ENCODE measurements around the gene CELSR1.

CELSR1 gene

DNA sequence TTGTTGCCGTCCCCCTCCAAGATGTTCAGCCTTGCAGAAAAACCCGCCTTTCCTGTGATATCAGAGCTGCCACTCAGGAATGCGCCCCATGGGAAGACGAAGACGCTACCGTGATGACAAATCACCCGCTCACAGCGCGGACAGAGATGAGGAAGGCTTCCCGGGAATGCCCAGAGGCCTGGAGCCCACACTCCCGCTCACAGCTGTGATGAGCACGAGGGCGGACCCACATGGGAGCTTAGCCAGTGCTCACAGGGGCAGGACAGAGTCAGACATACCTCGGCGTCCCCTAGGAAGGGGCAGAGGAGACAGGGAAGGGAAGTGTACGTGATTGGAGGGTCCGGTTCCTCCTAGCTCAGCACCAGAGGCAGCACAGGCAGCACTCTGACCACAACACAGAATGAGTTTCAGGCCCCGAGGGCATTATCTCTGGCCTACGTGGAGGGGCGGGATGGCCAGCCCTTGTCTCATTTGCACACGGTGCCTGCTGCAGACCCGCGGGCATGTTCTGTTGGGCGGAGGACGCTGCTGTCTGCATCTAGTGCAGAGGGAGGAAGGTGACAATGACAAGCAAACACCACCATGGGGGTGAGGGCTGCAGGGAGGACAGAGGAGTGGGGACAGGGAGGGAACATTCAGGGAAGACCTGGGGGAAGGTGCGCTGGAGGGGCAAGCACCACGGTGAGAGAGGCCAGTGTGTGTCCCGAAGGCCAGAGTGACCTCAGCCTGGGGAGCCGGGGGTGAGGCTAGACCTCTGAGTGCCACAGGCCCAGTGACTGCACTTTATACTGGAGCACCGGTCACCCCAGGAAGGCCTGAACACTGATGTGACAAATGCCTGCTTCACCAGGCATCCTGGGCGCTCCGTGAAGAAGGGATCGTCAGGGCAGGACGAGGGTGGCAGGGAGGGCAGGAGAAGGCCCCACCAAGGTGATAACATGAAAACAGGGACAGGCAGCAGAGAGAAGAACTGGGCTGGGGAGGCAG is 79.6 kb downstream of the CELSR1 start:
- no peak for DNase-seq

DNA sequence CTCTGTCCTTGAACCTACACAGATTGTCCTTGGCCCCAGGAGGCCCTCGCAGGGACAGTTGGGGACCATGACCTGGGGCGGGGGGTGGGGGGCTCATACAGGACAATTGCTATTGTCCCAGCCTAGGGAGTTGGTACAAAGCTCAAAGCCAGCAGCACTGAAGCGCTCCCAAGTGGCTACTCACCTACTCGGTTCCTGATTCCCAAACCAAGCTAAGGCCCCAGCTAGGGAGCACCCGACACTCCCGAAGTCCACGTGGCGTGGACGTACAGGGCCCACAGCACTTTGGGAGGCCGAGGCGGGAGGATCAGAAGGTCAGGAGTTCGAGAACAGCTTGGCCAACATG is 80.6 kb downstream of the CELSR1 start:
- DNase-seq = no peak

DNA sequence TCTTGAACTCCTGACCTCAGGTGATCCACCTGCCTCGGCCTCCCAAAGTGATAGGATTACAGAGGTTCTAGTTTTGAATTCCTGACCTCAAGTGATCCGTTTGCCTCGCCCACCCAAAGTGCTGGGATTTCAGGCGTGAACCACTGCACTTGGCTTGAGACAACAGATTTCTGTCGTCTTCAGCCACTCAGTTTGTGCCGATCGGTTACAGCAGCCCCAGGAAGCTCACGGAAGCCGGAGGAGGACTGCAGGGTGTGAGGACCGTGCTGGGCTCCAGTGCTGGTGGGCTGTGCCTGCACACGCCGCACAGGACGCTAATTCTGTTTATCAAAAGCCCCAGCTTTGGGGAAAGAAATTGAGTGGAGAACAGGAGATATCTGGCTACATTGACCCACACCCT is 82.0 kb downstream of the CELSR1 start:
- no peak for DNase-seq

- DNase-seq = no peak
Observed at GRCh38 chr22:46454504-46455269, 82.7 kb downstream of the CELSR1 start.

DNA sequence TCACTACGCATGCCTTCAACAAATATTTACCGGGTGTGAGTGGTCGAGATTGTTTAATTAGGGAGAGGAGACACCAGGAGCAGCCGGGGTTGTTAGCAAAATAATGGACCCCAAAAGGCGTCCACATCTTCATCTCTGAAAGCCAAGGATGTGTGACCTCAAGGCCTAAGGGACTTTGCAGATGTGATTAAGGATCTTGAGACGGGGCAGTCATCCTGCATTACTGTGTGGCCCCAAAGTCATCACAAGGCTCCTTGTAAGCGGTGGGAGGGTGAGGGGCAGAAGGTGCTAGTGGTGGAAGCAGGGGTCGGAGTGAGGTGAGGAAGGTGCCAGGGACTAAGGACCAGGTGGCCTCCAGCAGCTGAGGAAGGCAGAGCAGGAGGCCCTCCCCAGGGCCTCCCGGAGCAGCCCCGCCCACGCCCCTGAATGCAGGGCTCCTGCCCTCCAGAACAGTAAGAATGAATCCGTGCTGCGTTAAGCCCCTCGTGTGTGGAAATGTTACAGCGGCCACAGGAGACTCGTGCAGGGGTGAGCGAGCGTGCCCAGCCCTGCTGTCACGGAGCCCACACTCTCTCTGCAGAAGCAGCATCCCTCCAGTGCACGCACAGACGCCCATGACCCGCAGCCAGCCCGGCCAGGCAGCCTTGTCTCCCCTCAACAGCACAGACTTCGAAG is 83.5 kb downstream of the CELSR1 start:
- no peak for DNase-seq

DNA sequence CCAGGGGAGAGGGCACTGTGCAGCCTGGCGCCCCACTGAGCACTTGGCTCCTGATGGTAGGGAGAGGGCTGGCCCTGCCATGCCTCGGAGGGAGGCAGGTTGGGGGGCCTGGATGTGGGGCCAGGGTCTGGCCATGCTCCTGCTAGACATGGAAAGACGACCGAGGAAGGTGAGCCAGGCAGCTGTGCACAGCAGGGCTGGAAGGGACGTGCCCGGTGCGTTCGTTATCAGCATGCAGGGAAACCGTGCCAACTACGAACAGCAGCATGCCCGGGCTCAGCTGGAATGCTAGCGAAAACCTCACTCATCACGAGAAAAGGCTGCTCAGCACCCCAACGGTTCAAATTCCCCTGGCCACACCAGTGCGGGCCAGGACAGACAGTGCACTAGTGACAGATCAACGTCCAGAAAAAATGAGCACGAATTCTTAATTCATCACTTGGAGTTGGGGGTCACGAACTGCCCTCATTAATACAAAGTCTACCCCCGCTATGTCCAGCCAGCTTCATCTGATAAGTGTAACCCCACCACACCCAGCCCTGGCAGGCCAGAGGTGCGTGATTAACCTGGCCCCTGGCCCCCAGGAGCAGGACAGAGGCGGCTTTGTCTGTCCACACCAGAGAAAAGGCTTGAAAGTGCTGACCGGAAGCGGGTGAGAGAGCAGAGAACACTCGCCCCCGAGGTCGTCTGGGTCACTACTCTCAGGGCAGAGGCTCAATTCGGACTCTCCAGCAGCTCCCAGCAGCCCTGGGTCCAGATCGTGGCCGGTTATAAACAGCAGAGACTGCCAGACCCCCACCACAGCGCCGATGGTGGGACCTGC is 84.2 kb downstream of the CELSR1 start:
- DNase-seq = no peak

DNA sequence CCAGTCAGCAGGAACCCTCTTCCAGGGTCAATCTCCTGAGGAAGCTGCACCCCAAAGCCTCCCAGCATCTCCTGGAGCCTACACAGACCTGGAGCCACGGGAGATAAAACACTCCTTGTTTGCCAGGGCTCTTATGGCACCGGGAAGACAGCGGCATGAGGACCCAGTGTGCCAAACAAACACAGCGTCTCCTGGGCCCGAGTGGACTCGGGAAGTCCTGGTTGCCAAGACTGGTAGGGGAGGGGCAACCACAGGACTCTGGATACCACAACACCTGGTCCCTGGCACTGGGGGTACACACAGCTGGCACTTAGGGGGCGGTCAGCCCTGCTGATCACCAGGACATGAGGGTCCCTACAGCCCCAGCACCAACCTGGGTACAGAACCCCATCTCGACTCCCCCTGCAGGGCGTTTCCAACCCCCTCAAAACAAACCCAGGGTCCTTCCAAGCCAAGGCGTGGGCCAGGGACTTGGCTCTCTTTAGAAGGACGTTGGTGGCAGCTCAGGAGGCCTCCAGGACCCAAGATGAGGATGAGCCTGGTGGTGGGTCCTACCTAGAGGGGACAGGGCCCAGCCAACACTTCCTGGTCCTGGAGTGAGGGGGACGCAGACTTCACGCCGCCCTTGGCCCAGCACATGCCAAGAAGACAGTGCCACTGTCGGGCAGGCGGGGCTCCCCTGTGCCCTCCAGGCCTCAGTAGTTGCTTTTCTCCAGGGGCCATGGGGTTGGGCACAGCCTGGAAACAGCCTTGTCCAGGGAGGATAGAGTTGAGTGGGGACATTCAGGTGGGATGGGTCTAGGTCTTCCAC is 85.0 kb downstream of the CELSR1 start:
- DNase-seq = no peak

DNA sequence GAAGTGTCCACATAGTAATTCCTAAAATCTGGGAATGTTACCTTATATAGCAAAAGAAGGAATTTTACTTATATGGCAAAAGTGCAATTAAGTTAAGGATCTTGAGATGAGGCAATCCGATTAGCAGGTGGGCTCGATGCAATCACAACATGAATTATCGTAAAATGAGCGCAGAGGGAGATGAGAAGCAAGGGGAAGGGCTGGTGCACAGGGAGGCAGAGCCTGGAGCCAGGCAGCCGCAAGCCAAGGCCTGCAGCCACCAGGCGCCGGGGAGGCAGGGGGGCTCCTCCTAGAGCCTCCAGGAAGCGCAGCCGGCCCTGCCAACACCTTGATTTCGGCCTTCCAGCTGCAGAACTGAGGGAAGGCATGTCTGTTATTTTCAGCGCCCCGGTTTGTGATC is 85.7 kb downstream of the CELSR1 start:
- no peak for DNase-seq

DNA sequence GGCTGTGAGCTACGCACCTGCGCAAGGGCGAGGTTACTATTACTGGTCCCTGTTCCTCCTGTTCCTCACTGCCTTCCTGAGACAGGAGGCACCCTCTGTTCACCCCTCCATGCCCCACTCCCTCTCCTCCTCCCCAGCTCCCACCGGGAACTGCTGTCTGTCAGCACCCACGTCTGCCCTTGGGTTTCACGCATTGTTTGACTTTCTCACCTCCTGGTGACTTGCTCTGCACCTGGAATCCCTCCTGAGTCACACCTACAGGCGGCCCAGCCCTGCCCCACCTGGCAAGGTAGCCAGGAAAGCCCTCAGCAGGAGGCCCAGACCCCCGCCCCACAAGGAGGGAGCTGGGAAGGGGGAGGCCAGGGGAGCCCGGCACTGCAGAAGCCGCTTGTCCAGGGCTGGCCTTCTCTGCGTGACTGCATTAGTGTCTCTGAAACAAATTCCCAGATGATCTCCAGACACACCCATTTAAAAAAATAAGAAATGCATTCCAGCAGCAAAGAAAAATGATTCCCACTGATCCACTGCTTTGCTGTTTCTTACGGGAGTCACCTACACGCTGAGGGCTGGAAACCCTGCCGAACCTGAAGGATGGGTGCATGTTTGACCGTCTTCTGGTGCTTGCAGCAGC is 86.4 kb downstream of the CELSR1 start:
- peak; percentile 60 for DNase-seq

DNA sequence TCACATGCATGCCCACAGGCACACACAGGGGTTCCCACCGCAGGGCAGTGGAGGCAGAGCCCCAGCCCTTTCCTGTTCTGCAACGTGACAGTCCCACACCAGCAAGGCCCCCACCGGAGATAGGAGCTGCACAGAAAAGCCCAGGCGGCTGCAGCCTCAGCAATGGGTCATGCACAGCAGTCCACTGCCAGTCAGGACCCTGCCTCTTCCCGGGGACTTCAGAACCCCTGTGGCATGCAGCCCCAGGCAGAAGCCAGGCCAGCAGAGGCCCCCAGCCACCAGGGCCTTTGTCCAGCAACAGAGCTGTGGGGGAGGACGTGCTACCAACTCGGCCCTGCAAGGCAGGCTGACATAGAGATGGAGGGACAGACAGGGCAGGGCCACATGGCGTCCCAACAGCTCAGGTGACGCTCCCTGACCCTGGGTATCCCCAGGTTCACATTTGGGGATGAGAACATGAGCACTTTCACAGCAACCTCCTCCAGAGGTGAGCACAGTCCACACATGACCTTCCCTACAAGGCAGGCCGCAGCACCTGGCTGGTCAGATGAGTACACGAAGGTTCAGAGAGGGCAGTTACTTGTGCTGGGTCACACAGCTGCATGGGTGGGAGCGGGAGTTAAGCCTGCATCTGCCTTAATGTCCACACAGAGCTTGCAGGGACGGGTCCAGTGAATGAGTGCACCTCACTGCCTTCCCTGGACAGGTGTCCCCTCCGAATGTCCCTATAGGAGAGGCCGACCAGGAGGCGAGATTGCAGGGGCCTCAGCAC is 87.3 kb downstream of the CELSR1 start:
- DNase-seq = no peak

DNA sequence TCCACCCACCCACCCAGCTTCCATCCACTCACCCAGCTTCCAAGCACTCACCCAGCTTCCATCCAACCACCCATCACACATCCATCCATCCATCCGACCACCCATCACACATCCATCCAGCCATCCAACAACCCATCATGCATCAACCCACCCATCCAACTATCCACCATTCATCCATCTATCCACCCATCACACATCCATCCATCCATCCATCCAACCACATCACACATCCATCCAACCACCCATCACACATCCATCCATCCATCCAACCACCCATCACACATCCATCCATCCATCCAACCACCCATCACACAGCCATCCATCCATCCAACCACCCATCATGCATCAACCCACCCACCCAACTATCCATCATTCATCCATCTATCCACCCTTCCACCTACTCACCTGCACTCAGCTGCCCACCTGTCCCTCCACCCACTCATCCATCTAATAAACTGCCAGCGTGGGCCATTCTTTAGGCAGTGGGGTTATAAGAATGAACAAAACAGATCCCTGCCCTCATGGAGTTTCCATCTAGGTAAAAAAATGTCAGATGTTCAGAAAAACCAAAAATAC is 88.2 kb downstream of the CELSR1 start:
- DNase-seq = no peak

GRCh38 chr22:46448333-46448732 is 89.1 kb downstream of the CELSR1 start:
- DNase-seq = peak; percentile 34

DNA sequence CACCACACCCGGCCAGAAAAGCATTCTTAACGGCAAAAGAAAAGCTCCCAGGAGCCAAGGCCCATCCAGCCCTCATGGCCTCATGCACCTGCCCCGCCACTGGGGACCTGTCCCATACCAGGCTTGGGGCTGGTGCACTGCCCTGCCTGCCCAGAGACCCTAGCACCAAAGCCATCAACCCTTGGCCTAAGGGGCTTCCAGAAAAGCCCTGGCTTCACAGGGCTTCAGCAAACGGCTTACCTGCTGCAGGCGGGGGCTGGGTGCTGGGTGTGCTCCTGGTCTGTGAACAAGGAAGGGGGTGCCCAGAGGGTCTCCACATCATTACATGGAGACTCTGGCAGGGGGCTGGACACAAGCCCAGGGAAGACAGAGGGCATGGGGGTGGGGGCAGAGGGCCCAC is 89.5 kb downstream of the CELSR1 start:
- no peak for DNase-seq

DNA sequence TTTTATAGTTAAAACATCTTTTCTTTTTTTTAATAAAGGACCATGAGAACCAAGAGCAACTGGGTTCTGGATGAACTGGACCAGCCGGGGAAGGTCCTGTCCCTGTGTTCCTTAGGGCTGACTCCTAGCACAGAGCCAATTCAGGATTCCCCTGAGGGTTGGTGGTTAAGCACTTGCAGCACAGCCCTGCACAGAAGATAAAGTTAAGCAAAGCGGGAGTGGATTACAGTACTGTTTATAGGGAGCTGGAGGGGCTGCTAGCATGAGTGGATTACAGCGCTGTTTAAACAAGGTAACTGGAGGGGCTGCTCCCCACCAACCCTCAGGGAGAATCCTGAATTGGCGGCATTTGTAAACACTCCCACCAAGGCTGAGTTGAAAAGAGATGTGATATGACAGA is 90.6 kb downstream of the CELSR1 start:
- DNase-seq = no peak

- no peak for DNase-seq
Observed at GRCh38 chr22:46445771-46446420, 91.5 kb downstream of the CELSR1 start.

GRCh38 chr22:46444390-46444854 is 93.0 kb downstream of the CELSR1 start:
- DNase-seq = peak; percentile 91

GRCh38 chr22:46443850-46444389 is 93.5 kb downstream of the CELSR1 start:
- DNase-seq = peak; percentile 90

- DNase-seq = no peak
Observed at GRCh38 chr22:46442217-46442853, 95.1 kb downstream of the CELSR1 start.

All from DMS53 (cell line).